Upper lobe of right lung (tissue), 1 donor: Measurements from ENCODE around the gene METTL14. TPM values are rescaled to one million over a fixed set of nuclear protein-coding genes. Genes with fewer than 3 reads are reported as not detected.

ENCODE experiments used
- ATAC-seq: fragments of 200-7000 bp; cut with Tn5 transposase; one replicate; pipeline ENCODE4 v1.9.1; 2020; ENCODE audit warnings: mild to moderate bottlenecking, moderate library complexity
- DNase-seq: peaks from one replicate; pipeline ENCODE4 v3.0.0-alpha.2; 2020
- H3K27ac ChIP-seq: fragments of 200-600 bp; one replicate; pipeline ENCODE4 v1.8.0; 2022
- H3K27me3 ChIP-seq: fragments of 200-600 bp; one replicate; pipeline ENCODE4 v1.8.0; 2022; ENCODE audit warnings: mild to moderate bottlenecking
- H3K36me3 ChIP-seq: fragments of 200-600 bp; one replicate; pipeline ENCODE4 v1.8.0; 2022
- H3K4me1 ChIP-seq: fragments of 200-600 bp; one replicate; pipeline ENCODE4 v1.8.0; 2022
- H3K4me3 ChIP-seq: fragments of 200-600 bp; one replicate; pipeline ENCODE4 v1.8.0; 2022; ENCODE audit warnings: mild to moderate bottlenecking
- H3K9me3 ChIP-seq: fragments of 200-600 bp; one replicate; pipeline ENCODE4 v1.8.0; 2022
- intact Hi-C: fragments of 100-400 bp; cut with DNase I; formaldehyde crosslinking; loops from one replicate; pipeline ENCODE4 v1.11.0; 2022
- total RNA-seq: library from RNA; stranded (reverse); fragmentation: NEBNext Ultra II Directional; extraction: Animal tissue kit (Norgen Biotek cat#: 25700); gene quantifications from one replicate; pipeline ENCODE4 v1.2.1, GENCODE V29; 2021
- TF ChIP-seq, protein P1 (sequence below): fragments of 200-600 bp; IDR thresholded peaks from one replicate; pipeline ENCODE4 v1.8.0; 2022; ENCODE audit warnings: antibody characterized with exemption
- donor health status: DM: no; HTN: yes; CAD: no; lungs with severe emphysema.

METTL14 gene
- total RNA-seq, 1 donor from 2014 or later: 47.0 TPM

DNA sequence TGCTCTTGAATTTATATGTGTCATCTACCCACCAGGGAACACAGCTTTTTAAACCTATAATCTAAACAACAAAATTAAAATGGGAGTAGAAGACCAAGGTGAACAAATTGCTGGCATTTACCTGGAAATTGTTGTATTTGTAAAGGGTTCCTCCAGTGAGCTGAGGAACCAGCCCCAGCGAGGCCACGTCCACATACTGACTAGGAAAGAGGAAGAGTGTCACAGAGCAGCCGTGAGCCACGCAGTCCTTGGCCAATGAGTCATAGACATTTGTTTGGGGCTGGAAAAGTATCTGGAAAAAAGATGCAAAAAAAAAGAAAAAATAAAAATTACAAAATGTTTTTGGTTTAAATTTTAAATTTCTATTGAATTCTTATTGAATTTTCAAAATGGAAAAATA, 58.7 kb downstream of the METTL14 start:
- H3K27me3 ChIP-seq: no peaks in the 10 kb centered on the region
- TF ChIP-seq, protein P1, sequence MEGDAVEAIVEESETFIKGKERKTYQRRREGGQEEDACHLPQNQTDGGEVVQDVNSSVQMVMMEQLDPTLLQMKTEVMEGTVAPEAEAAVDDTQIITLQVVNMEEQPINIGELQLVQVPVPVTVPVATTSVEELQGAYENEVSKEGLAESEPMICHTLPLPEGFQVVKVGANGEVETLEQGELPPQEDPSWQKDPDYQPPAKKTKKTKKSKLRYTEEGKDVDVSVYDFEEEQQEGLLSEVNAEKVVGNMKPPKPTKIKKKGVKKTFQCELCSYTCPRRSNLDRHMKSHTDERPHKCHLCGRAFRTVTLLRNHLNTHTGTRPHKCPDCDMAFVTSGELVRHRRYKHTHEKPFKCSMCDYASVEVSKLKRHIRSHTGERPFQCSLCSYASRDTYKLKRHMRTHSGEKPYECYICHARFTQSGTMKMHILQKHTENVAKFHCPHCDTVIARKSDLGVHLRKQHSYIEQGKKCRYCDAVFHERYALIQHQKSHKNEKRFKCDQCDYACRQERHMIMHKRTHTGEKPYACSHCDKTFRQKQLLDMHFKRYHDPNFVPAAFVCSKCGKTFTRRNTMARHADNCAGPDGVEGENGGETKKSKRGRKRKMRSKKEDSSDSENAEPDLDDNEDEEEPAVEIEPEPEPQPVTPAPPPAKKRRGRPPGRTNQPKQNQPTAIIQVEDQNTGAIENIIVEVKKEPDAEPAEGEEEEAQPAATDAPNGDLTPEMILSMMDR: no peak
- DNase-seq: no peak
- H3K36me3 ChIP-seq: peaks cover 75% of the 10 kb centered on the region
- no peak for ATAC-seq
- H3K4me3 ChIP-seq: no peak overlapping the region
- H3K9me3 ChIP-seq: no peaks in the 10 kb centered on the region
- no peaks in the 10 kb centered on the region for H3K4me1 ChIP-seq
- intact Hi-C loops: no loop called here
- H3K27ac ChIP-seq: no peak overlapping the region

DNA sequence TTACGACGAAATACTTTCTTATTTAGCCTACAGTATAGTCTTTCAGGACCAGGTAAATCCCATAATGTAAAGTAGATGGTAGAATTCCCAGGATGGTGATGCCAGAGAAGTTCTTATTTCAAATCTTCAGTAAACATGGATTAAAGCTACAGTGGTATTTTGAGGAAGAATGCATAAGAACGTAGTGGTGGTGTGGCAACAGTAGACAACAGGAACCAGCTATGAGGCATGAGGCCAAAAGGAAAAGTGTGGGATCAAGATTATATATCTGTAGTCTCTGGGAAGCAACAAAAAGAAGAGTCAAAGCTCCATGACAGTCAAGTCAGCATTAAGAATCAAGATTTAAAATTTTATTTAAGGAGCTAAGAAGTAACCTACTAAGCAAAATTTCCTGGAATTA, 60.2 kb downstream of the METTL14 start:
- Histone ChIP-seq H3K36me3 (peaks cover 75% of the 10 kb centered on the region), H3K4me1 (no peaks in the 10 kb centered on the region), H3K9me3 (no peaks in the 10 kb centered on the region), H3K27ac (no peak overlapping the region), H3K27me3 (no peaks in the 10 kb centered on the region), H3K4me3 (no peak overlapping the region)
- intact Hi-C loops: no loop called here
- no peak for DNase-seq
- TF ChIP-seq, protein P1: no peak
- ATAC-seq: no peak

DNA sequence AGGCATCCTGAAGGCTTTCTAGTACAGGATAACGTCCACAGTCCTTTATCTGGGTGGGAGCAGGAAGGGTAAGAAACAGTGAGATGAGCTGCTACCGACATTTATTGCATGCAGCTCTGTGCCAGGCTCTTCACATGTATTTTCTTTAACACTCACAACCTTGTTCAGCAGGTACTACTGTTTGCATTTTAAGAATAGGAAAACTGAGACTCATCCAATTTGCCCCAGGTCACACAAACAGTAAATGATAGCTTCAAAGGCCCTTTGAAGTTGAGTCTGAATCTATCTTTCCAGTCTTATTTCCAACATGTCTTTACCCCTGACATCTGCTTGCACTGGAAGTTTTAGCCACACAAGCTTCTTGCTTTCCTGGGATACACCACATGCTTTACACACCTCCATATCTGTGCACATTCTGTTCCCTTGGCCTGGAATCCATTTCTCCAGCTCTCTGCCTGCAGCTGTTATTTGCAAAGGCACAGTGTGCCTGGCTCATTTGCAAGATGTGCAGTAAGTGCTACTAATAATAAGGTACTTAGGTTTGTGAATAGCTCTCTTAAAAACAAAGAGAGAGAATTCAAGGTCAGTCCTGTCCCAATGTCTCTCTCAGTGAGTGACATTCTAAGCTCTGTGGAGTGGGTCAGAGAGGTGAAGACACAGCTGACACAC, 61.2 kb downstream of the METTL14 start:
- Histone ChIP-seq H3K27me3 (no peaks in the 10 kb centered on the region), H3K4me3 (no peak overlapping the region), H3K36me3 (peaks cover 83% of the 10 kb centered on the region), H3K4me1 (no peaks in the 10 kb centered on the region), H3K9me3 (no peaks in the 10 kb centered on the region), H3K27ac (no peak overlapping the region)
- intact Hi-C loops: no loop called here
- DNase-seq (no peak), ATAC-seq (peak; percentile 82)
- TF ChIP-seq, protein P1: no peak

DNA sequence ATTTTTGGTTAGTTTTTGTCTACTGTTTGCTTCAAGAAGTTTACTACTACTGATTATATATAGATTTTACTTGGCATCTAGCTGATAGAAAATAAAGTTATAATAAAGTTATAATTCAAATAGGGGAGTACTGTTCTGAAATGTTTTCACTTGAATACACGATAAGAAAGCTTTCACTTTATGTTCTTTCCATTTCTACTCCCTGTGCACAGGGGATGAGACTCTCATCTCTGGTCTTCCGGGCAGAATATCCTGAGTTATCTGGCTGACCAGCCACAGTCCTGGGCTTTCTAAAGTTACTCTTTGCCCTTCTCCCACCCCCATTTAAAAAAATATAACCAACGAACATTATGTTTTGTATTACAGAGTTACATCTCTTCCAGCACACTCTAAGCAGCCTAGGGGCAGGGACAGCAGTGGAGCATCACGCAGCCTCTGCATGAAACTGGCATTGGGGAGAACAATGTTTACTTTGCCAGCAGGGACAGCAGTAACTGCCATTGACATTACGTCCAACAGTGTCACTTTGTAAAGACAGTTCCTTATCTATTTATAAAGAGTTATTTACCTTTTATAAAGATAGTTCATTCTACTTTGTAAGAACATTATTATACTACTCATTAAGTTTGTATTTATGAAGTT, 64.3 kb downstream of the METTL14 start:
- H3K27me3 ChIP-seq: no peaks in the 10 kb centered on the region
- TF ChIP-seq, protein P1: no peak
- ATAC-seq (no peak), DNase-seq (no peak)
- no peaks in the 10 kb centered on the region for H3K4me1 ChIP-seq
- H3K9me3 ChIP-seq: no peaks in the 10 kb centered on the region
- no peak overlapping the region for H3K4me3 ChIP-seq
- intact Hi-C loops: no loop called here
- peaks cover 86% of the 10 kb centered on the region for H3K36me3 ChIP-seq
- no peak overlapping the region for H3K27ac ChIP-seq

DNA sequence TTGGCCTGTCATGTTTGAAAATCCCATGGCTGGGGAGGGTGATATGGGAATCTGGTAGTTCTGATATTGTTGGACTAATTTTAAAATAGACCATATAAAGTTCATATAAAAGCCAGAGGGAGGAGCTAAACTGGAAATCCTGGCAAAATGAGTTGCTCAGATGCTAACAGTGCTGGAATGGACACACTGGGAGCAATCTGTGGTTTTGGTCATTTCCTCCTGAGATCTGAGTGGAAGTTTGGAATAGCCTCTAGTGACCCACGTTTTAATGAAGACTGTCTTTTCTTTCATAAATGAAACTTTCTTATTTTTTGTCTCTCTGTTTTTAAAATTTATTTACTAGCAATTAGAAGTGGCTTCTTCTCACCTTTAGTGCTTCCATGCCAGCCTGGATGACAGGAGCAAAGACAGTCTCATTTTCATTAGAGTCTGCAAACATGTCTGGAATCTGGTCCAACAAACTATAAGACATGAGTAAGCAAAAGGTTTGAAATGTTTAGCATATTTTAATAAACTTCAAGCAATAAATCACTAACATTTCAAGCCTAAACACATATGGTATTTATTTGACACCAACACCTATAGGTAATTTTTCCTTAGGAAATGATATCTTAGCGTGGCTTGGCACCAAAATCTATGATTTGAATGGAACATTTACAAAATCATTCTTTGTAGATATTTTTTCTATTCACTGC, 66.6 kb downstream of the METTL14 start:
- ATAC-seq (no peak), DNase-seq (no peak)
- Histone ChIP-seq H3K27me3 (no peaks in the 10 kb centered on the region), H3K4me3 (no peak overlapping the region), H3K9me3 (no peaks in the 10 kb centered on the region), H3K36me3 (peaks cover 75% of the 10 kb centered on the region), H3K4me1 (no peaks in the 10 kb centered on the region), H3K27ac (no peak overlapping the region)
- intact Hi-C loops: no loop called here
- TF ChIP-seq, protein P1: no peak
